HEK293 (cell line): Measurements from ENCODE around the gene AMER3.
"Not testable (repeated sequence)": the region's sequence is repeated elsewhere in the genome, so short reads cannot be mapped to it uniquely, and the experiment has no call there.

Experiments used
- ZNF521 ChIP-seq: fragments of 450-650 bp; formaldehyde crosslinking; IDR thresholded peaks from 2 replicates; pipeline ENCODE4 v1.5.1; 2017; ENCODE audit warnings: missing biosample characterization, mild to moderate bottlenecking, missing genetic modification characterization
- ZNF600 ChIP-seq: fragments of 450-650 bp; formaldehyde crosslinking; IDR thresholded peaks from 2 replicates; pipeline ENCODE4 v1.5.1; 2016; ENCODE audit warnings: missing biosample characterization, missing genetic modification characterization

DNA sequence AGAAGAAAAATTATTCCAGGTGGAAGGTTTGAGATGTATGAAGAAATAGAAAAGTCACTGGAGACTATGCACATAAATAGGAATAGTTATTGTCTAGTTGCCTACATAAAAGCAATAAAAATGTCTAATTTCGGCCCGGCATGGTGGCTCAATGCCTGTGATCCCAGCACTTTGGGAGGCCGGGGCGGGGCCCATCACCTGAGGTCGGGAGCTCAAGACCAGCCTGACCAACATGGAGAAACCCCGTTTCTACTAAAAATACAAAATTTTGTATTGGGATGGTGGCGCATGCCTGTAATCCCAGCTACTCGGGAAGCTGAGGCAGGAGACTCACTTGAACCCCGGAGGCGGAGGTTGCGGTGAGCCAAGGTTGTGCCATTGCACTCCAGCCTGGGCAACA, 23.1 kb upstream of the AMER3 start:
- TF ChIP-seq ZNF521, ZNF600: not testable (repeated sequence)
